ENCODE results near the gene DNAH3.

GRCh38 chr16:21184834-21185233 is 34.2 kb upstream of the DNAH3 start:
- no peak for TF ChIP-seq POLR2AphosphoS5 (IDR thresholded peaks at IDR 0.05; ENCODE audit: low read depth)
- TF ChIP-seq, protein P1, sequence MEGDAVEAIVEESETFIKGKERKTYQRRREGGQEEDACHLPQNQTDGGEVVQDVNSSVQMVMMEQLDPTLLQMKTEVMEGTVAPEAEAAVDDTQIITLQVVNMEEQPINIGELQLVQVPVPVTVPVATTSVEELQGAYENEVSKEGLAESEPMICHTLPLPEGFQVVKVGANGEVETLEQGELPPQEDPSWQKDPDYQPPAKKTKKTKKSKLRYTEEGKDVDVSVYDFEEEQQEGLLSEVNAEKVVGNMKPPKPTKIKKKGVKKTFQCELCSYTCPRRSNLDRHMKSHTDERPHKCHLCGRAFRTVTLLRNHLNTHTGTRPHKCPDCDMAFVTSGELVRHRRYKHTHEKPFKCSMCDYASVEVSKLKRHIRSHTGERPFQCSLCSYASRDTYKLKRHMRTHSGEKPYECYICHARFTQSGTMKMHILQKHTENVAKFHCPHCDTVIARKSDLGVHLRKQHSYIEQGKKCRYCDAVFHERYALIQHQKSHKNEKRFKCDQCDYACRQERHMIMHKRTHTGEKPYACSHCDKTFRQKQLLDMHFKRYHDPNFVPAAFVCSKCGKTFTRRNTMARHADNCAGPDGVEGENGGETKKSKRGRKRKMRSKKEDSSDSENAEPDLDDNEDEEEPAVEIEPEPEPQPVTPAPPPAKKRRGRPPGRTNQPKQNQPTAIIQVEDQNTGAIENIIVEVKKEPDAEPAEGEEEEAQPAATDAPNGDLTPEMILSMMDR (conservative IDR thresholded peaks at IDR 0.05; ENCODE audit: low read depth in 2 of 2), result no peak
- TF ChIP-seq EZH2 (IDR thresholded peaks at IDR 0.05; ENCODE audit: low read depth, unreplicated experiment), result no peak
- no peak for TF ChIP-seq JUNB (IDR thresholded peaks at IDR 0.05; ENCODE audit: unreplicated experiment)

Data from GM23338 (cell line).